ENCODE data around the gene UBE4B.

Gene UBE4B

GRCh38 chr1:10177876-10178275, 145.1 kb downstream of the UBE4B start:
- no peak for TF ChIP-seq POLR2A (IDR thresholded peaks at IDR 0.05; ENCODE audit: low read depth, low read length)
- DNase-seq (ENCODE audit: insufficient read length, low spot score) (no peak), FAIRE-seq (no peak)

GRCh38 chr1:10178597-10179405, 146.0 kb downstream of the UBE4B start:
- TF ChIP-seq POLR2A (IDR thresholded peaks at IDR 0.05; ENCODE audit: low read depth, low read length) = no peak
- FAIRE-seq (no peak), DNase-seq (ENCODE audit: insufficient read length, low spot score) (no peak)

- FAIRE-seq = no peak
These were observed 146.8 kb downstream of the UBE4B start for GRCh38 chr1:10179406-10180091.

GRCh38 chr1:10181154-10181553, 148.4 kb downstream of the UBE4B start:
- DNase-seq (ENCODE audit: insufficient read length, low spot score) = no peak
- TF ChIP-seq POLR2A (IDR thresholded peaks at IDR 0.05; ENCODE audit: low read depth, low read length) = no peak

More at GRCh38 chr1:10179406-10180091, 146.8 kb downstream of the UBE4B start:
- DNase-seq (ENCODE audit: insufficient read length, low spot score) = no peak
- TF ChIP-seq POLR2A (IDR thresholded peaks at IDR 0.05; ENCODE audit: low read depth, low read length) = no peak

GRCh38 chr1:10185759-10186158, 153.0 kb downstream of the UBE4B start:
- TF ChIP-seq POLR2A (IDR thresholded peaks at IDR 0.05; ENCODE audit: low read depth, low read length) = no peak
- FAIRE-seq (no peak), DNase-seq (ENCODE audit: insufficient read length, low spot score) (no peak)

More at GRCh38 chr1:10181154-10181553, 148.4 kb downstream of the UBE4B start:
- no peak for FAIRE-seq

GRCh38 chr1:10186331-10187025, 153.7 kb downstream of the UBE4B start:
- no peak for TF ChIP-seq POLR2A (IDR thresholded peaks at IDR 0.05; ENCODE audit: low read depth, low read length)
- DNase-seq (ENCODE audit: insufficient read length, low spot score) = no peak
- FAIRE-seq = no peak

- no peak for TF ChIP-seq POLR2A (IDR thresholded peaks at IDR 0.05; ENCODE audit: low read depth, low read length)
- DNase-seq (ENCODE audit: insufficient read length, low spot score) (no peak), FAIRE-seq (no peak)
These were observed 154.2 kb downstream of the UBE4B start for GRCh38 chr1:10187026-10187334.

- DNase-seq (ENCODE audit: insufficient read length, low spot score) (no peak), FAIRE-seq (no peak)
- no peak for TF ChIP-seq POLR2A (IDR thresholded peaks at IDR 0.05; ENCODE audit: low read depth, low read length)
These were observed 155.4 kb downstream of the UBE4B start for GRCh38 chr1:10188133-10188650.

- DNase-seq (ENCODE audit: insufficient read length, low spot score) = no peak
- no peak for FAIRE-seq
- no peak for TF ChIP-seq POLR2A (IDR thresholded peaks at IDR 0.05; ENCODE audit: low read depth, low read length)
These were observed 156.9 kb downstream of the UBE4B start for GRCh38 chr1:10189659-10190058.

GRCh38 chr1:10192263-10192662, 159.5 kb downstream of the UBE4B start:
- DNase-seq (ENCODE audit: insufficient read length, low spot score) = no peak
- FAIRE-seq = no peak
- TF ChIP-seq POLR2A (IDR thresholded peaks at IDR 0.05; ENCODE audit: low read depth, low read length) = no peak

GRCh38 chr1:10193288-10193687, 160.5 kb downstream of the UBE4B start:
- DNase-seq (ENCODE audit: insufficient read length, low spot score) (no peak), FAIRE-seq (no peak)
- TF ChIP-seq POLR2A (IDR thresholded peaks at IDR 0.05; ENCODE audit: low read depth, low read length) = no peak

GRCh38 chr1:10195570-10195969, 162.8 kb downstream of the UBE4B start:
- FAIRE-seq = no peak
- TF ChIP-seq POLR2A (IDR thresholded peaks at IDR 0.05; ENCODE audit: low read depth, low read length) = no peak
- DNase-seq (ENCODE audit: insufficient read length, low spot score) = no peak

GRCh38 chr1:10196976-10197375, 164.2 kb downstream of the UBE4B start:
- DNase-seq (ENCODE audit: insufficient read length, low spot score) = no peak
- no peak for FAIRE-seq
- no peak for TF ChIP-seq POLR2A (IDR thresholded peaks at IDR 0.05; ENCODE audit: low read depth, low read length)

- TF ChIP-seq POLR2A (IDR thresholded peaks at IDR 0.05; ENCODE audit: low read depth, low read length) = no peak
- FAIRE-seq = no peak
These were observed 167.9 kb downstream of the UBE4B start for GRCh38 chr1:10200620-10201019.

More at GRCh38 chr1:10200620-10201019, 167.9 kb downstream of the UBE4B start:
- no peak for DNase-seq (ENCODE audit: insufficient read length, low spot score)

Measured in H54 (cell line).